H9 (cell line): ENCODE results near the gene ROR1. TPM values are rescaled to one million over a fixed set of nuclear protein-coding genes. Genes with fewer than 3 reads are reported as not detected.

ENCODE experiments used
- DNase-seq: peaks from one replicate; pipeline ENCODE4 v3.0.0-alpha.2; 2017
- H2AFZ ChIP-seq: one replicate; pipeline ENCODE4 v1.6.1; 2013; ENCODE audit warnings: mild to moderate bottlenecking, low read length, control low read depth, moderate library complexity
- H2AK5ac ChIP-seq: 2 replicates; pipeline ENCODE4 v1.6.1; 2013; ENCODE audit warnings: low read length, control low read depth, mixed read lengths; ENCODE audit not compliant: insufficient read length
- H2BK120ac ChIP-seq: one replicate; pipeline ENCODE4 v1.6.1; 2013; ENCODE audit warnings: low read depth, mild to moderate bottlenecking, low read length, control low read depth, inconsistent platforms; ENCODE audit not compliant: poor library complexity, severe bottlenecking
- H2BK12ac ChIP-seq: 2 replicates; pipeline ENCODE4 v1.6.1; 2013; ENCODE audit warnings: low read length, control low read depth, mixed read lengths, low read depth; ENCODE audit not compliant: insufficient read length
- H2BK15ac ChIP-seq: 2 replicates; pipeline ENCODE4 v1.6.1; 2013; ENCODE audit warnings: low read depth, low read length, control low read depth
- H2BK20ac ChIP-seq: one replicate; pipeline ENCODE4 v1.6.1; 2013; ENCODE audit warnings: low read depth, mild to moderate bottlenecking, low read length, control low read depth, inconsistent platforms; ENCODE audit not compliant: poor library complexity, severe bottlenecking
- H2BK5ac ChIP-seq: 2 replicates; pipeline ENCODE4 v1.6.1; 2013; ENCODE audit warnings: low read length, control low read depth, mixed read lengths; ENCODE audit not compliant: insufficient read length
- H3K14ac ChIP-seq: 2 replicates; pipeline ENCODE4 v1.6.1; 2013; ENCODE audit warnings: low read length, control low read depth; ENCODE audit not compliant: insufficient read depth
- H3K18ac ChIP-seq: 2 replicates; pipeline ENCODE4 v1.6.1; 2013; ENCODE audit warnings: low read depth, mild to moderate bottlenecking, mixed read lengths, low read length, control low read depth; ENCODE audit not compliant: insufficient read length
- H3K23ac ChIP-seq: 2 replicates; pipeline ENCODE4 v1.6.1; 2013; ENCODE audit warnings: low read length, control low read depth, mixed read lengths, low read depth; ENCODE audit not compliant: insufficient read length
- H3K23me2 ChIP-seq: 2 replicates; pipeline ENCODE4 v1.6.1; 2013; ENCODE audit warnings: low read depth, mild to moderate bottlenecking, mixed read lengths, low read length, control low read depth; ENCODE audit not compliant: insufficient read length, poor library complexity, severe bottlenecking
- H3K27ac ChIP-seq: 2 replicates; pipeline ENCODE4 v1.5.1; 2013; ENCODE audit warnings: low read length, control low read depth, mixed read lengths, low read depth; ENCODE audit not compliant: insufficient read length
- H3K27me3 ChIP-seq: 2 replicates; pipeline ENCODE4 v1.6.1; 2013; ENCODE audit warnings: low read length, control low read depth, inconsistent platforms; ENCODE audit not compliant: insufficient read depth
- H3K4ac ChIP-seq: 2 replicates; pipeline ENCODE4 v1.6.1; 2013; ENCODE audit warnings: low read depth, mild to moderate bottlenecking, control low read depth, inconsistent platforms, low read length, moderate library complexity
- H3K4me1 ChIP-seq: 2 replicates; pipeline ENCODE4 v1.6.1; 2013; ENCODE audit warnings: low read length, control low read depth, inconsistent platforms; ENCODE audit not compliant: insufficient read depth
- H3K4me2 ChIP-seq: 2 replicates; pipeline ENCODE4 v1.6.1; 2013; ENCODE audit warnings: low read length, control low read depth, mixed read lengths; ENCODE audit not compliant: insufficient read length, insufficient read depth
- H3K56ac ChIP-seq: 2 replicates; pipeline ENCODE4 v1.6.1; 2013; ENCODE audit warnings: low read depth, mild to moderate bottlenecking, mixed read lengths, low read length, control low read depth; ENCODE audit not compliant: insufficient read length
- H3K79me1 ChIP-seq: 2 replicates; pipeline ENCODE4 v1.6.1; 2013; ENCODE audit warnings: low read depth, mild to moderate bottlenecking, moderate library complexity, low read length, control low read depth, inconsistent platforms; ENCODE audit not compliant: insufficient read depth, poor library complexity, severe bottlenecking
- H3K79me2 ChIP-seq: 2 replicates; pipeline ENCODE4 v1.6.1; 2013; ENCODE audit warnings: low read length, control low read depth, inconsistent platforms; ENCODE audit not compliant: insufficient read depth
- H3K9ac ChIP-seq: 2 replicates; pipeline ENCODE4 v1.6.1; 2013; ENCODE audit warnings: low read length, control low read depth, mixed read lengths; ENCODE audit not compliant: insufficient read length; ENCODE audit errors: extremely low read depth
- H3K9me3 ChIP-seq: one replicate; pipeline ENCODE4 v1.6.1; 2013; ENCODE audit warnings: low read depth, low read length, inconsistent platforms; ENCODE audit not compliant: control insufficient read depth
- H3T11ph ChIP-seq: one replicate; pipeline ENCODE4 v1.6.1; 2013; ENCODE audit warnings: mild to moderate bottlenecking, low read length, control low read depth, inconsistent platforms
- H4K20me1 ChIP-seq: one replicate; pipeline ENCODE4 v1.6.1; 2013; ENCODE audit not compliant: control insufficient read depth, insufficient read length, insufficient read depth
- H4K5ac ChIP-seq: 2 replicates; pipeline ENCODE4 v1.6.1; 2013; ENCODE audit warnings: low read depth, mild to moderate bottlenecking, mixed read lengths, low read length, control low read depth; ENCODE audit not compliant: insufficient read length
- H4K8ac ChIP-seq: replicated peaks from 2 replicates; pipeline ENCODE4 v1.6.1; 2013; ENCODE audit warnings: low read length, control low read depth, mixed read lengths, low read depth; ENCODE audit not compliant: insufficient read length
- H4K91ac ChIP-seq: 2 replicates; pipeline ENCODE4 v1.6.1; 2013; ENCODE audit warnings: low read depth, mild to moderate bottlenecking, moderate library complexity, mixed read lengths, low read length, control low read depth; ENCODE audit not compliant: insufficient read length
- H3K27ac Mint-ChIP-seq, 3 experiments: 2 replicates in 2 of 3; 3 replicates in 1 of 3; pipeline ENCODE4 v1.8.0; 2020 to 2021; ENCODE audit warnings: mixed read lengths in 3 of 3, mild to moderate bottlenecking in 1 of 3, moderate library complexity in 1 of 3
- H3K27me3 Mint-ChIP-seq: 2 replicates; pipeline ENCODE4 v1.8.0; 2021; ENCODE audit warnings: low read depth, mild to moderate bottlenecking, moderate library complexity, mixed read lengths
- H3K36me3 Mint-ChIP-seq, 3 experiments: 2 replicates in 2 of 3; 3 replicates in 1 of 3; pipeline ENCODE4 v1.8.0; 2020 to 2021; ENCODE audit warnings: low read depth in 3 of 3, mixed read lengths in 3 of 3; ENCODE audit not compliant: insufficient read depth in 1 of 3
- H3K4me1 Mint-ChIP-seq, 2 experiments: 2 replicates each; pipeline ENCODE4 v1.8.0; 2020; ENCODE audit warnings: mixed read lengths in 2 of 2
- H3K4me3 Mint-ChIP-seq, 2 experiments: 2 replicates in 1 of 2; 3 replicates in 1 of 2; pipeline ENCODE4 v1.8.0; 2020 to 2021; ENCODE audit warnings: mild to moderate bottlenecking in 2 of 2, mixed read lengths in 2 of 2, moderate library complexity in 1 of 2
- H3K9me3 Mint-ChIP-seq, 2 experiments: 2 replicates in 1 of 2; 3 replicates in 1 of 2; pipeline ENCODE4 v1.8.0; 2020; ENCODE audit warnings: mild to moderate bottlenecking in 2 of 2, mixed read lengths in 2 of 2, moderate library complexity in 1 of 2
- WGBS: extraction: QIAGEN DNeasy Blood & Tissue Kit; methylation state at CpG from one replicate; pipeline ENCODE4 v1.1.7; 2013; ENCODE audit warnings: missing lambda C conversion rate, low lambda C conversion rate, mixed read lengths; ENCODE audit not compliant: insufficient read length; ENCODE audit errors: extremely low coverage; 5-methylcytosine and 5-hydroxymethylcytosine counted together
- total RNA-seq: library from RNA; stranded (reverse); gene quantifications from 2 replicates; pipeline ENCODE4 v1.2.1, GENCODE V29; 2021
- TF ChIP-seq, protein P1 (sequence below): fragments of 200-600 bp; sonication (generic); conservative IDR thresholded peaks from 3 replicates; pipeline ENCODE4 v1.8.0; 2021; ENCODE audit warnings: antibody characterized with exemption, mild to moderate bottlenecking

Gene ROR1
- total RNA-seq, 1 experiment from 2014 or later: 75.9 TPM

DNA sequence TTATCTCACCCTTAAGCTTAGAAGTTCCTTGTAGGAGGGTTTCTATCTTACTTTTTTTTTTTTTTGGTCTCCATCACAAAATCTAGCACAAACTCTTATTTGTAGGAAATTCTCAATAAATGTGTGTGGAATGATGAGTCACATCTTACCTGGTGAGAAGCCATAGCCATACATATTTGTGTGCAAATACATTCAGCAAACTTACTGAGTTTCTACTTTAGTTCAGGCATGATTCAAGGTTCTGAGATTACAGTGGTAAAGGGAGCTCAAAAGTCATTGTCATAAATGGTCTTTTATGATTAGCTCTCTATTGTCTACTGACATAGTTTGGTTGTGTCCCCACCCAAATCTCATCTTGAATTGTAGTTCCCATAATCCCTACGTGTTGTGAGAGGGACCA, 236.5 kb downstream of the ROR1 start:
- Mint-ChIP-seq H3K27ac (no peak overlapping the region), H3K36me3 (peaks cover 16 to 23% (median 20%) of the 10 kb centered on the region in 3 experiments), H3K4me1 (peaks cover 8 to 14% of the 10 kb centered on the region in 2 experiments), H3K4me3 (no peak overlapping the region), H3K27me3 (no peaks in the 10 kb centered on the region), H3K9me3 (no peaks in the 10 kb centered on the region)
- WGBS: no CpG with 5 or more reads among the region's 1 CpG
- TF ChIP-seq, protein P1, sequence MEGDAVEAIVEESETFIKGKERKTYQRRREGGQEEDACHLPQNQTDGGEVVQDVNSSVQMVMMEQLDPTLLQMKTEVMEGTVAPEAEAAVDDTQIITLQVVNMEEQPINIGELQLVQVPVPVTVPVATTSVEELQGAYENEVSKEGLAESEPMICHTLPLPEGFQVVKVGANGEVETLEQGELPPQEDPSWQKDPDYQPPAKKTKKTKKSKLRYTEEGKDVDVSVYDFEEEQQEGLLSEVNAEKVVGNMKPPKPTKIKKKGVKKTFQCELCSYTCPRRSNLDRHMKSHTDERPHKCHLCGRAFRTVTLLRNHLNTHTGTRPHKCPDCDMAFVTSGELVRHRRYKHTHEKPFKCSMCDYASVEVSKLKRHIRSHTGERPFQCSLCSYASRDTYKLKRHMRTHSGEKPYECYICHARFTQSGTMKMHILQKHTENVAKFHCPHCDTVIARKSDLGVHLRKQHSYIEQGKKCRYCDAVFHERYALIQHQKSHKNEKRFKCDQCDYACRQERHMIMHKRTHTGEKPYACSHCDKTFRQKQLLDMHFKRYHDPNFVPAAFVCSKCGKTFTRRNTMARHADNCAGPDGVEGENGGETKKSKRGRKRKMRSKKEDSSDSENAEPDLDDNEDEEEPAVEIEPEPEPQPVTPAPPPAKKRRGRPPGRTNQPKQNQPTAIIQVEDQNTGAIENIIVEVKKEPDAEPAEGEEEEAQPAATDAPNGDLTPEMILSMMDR: no peak
- H4K8ac ChIP-seq: no peak overlapping the region
- H3K4me2 ChIP-seq: no peak overlapping the region
- DNase-seq: no peak
- H3K23ac ChIP-seq: no peak overlapping the region
- no peaks in the 10 kb centered on the region for H3K23me2 ChIP-seq
- no peak overlapping the region for H2BK15ac ChIP-seq
- H2AK5ac ChIP-seq: no peak overlapping the region
- H2BK120ac ChIP-seq: no peak overlapping the region
- no peaks in the 10 kb centered on the region for H3K27me3 ChIP-seq
- no peaks in the 10 kb centered on the region for H3K79me1 ChIP-seq
- H3K18ac ChIP-seq: no peak overlapping the region
- peaks cover under 1% of the 10 kb centered on the region; the same call in 1 of the 2 replicates for H3K79me2 ChIP-seq
- H3K4me1 ChIP-seq: peaks cover 8% of the 10 kb centered on the region; the same call in 1 of the 2 replicates
- H4K20me1 ChIP-seq: no peaks in the 10 kb centered on the region
- H2BK20ac ChIP-seq: no peak overlapping the region
- H2BK12ac ChIP-seq: no peak overlapping the region
- H4K91ac ChIP-seq: no peak overlapping the region
- no peaks in the 10 kb centered on the region for H3K9me3 ChIP-seq
- H3K9ac ChIP-seq: no peak overlapping the region
- no peak overlapping the region for H4K5ac ChIP-seq
- H3K4ac ChIP-seq: no peak overlapping the region
- no peak overlapping the region for H3K14ac ChIP-seq
- H3K27ac ChIP-seq: no peak overlapping the region
- H2BK5ac ChIP-seq: no peak overlapping the region
- H3K56ac ChIP-seq: no peak overlapping the region
- no peak overlapping the region for H2AFZ ChIP-seq
- no peak overlapping the region for H3T11ph ChIP-seq
